Ascending aorta (tissue), 2 donors: ENCODE measurements around the gene ARRB1. TPM values are rescaled to one million over a fixed set of nuclear protein-coding genes. Genes with fewer than 3 reads are reported as not detected.
"Not testable (repeated sequence)": the region's sequence is repeated elsewhere in the genome, so short reads cannot be mapped to it uniquely, and the experiment has no call there.

Experiments
- DNase-seq, 2 donors: peaks; one replicate each; pipeline ENCODE4 v3.0.0-alpha.2; 2019; ENCODE audit warnings: low spot score in 2 of 2
- H3K27ac ChIP-seq, 2 donors: fragments of 200-600 bp; sonication (generic); one replicate each; pipeline ENCODE4 v1.5.1; 2016 to 2017; ENCODE audit warnings: mild to moderate bottlenecking in 1 of 2
- H3K27me3 ChIP-seq: fragments of 200-600 bp; sonication (generic); one replicate; pipeline ENCODE4 v1.5.1; 2017
- H3K36me3 ChIP-seq, 2 donors: fragments of 200-600 bp; sonication (generic); one replicate each; pipeline ENCODE4 v1.5.1; 2016
- H3K4me1 ChIP-seq, 2 donors: fragments of 200-600 bp; sonication (generic); one replicate each; pipeline ENCODE4 v1.5.1; 2016 to 2017; ENCODE audit warnings: mild to moderate bottlenecking in 1 of 2
- H3K4me3 ChIP-seq, 2 donors: fragments of 200-600 bp; sonication (generic); one replicate each; pipeline ENCODE4 v1.5.1; 2016 to 2017; ENCODE audit warnings: mild to moderate bottlenecking in 1 of 2
- H3K9me3 ChIP-seq, 2 donors: fragments of 200-600 bp; sonication (generic); one replicate each; pipeline ENCODE4 v1.5.1; 2016
- intact Hi-C: fragments of 100-400 bp; cut with DNase I; formaldehyde crosslinking; loops from one replicate; pipeline ENCODE4 v1.15.1; 2023
- total RNA-seq: library from RNA; depleted of rRNA; stranded (reverse); fragments of >200 nt; gene quantifications from one replicate; pipeline ENCODE4 v1.1.0, GENCODE V29; 2016
- TF ChIP-seq, protein P1 (sequence below), 3 experiments: fragments of 200-600 bp in 2 of 3; fragments of 450-650 bp in 1 of 3; sonication (generic) in 2 of 3; IDR thresholded peaks; one replicate each; pipeline ENCODE4 v1.5.1; 2016 to 2019; ENCODE audit warnings: antibody characterized with exemption in 3 of 3, mild to moderate bottlenecking in 1 of 3, moderate library complexity in 1 of 3

The ARRB1 gene
- total RNA-seq, 1 donor from 2014 or later, result 78.2 TPM

DNA sequence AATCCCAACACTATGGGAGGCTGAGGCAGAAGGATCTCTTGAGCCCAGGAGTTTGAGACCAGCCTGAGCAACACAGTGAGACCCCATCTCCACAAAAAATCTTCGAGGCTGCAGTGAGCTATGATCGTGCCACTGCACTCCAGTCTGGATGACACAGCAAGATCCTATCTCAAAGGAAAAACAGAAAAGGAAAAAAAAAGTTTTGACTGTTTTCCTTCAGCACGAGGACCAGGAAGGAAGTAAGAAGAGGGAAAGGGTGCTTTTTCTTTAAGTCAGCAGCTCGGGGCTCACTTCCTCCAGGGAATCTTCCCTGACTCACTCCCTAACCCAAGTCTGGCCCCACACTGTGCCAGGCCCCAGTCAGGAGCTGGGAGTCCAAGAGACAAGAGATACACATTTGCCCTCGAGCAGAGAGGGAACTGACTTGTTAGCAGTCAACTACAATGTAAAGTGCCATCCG is 14.2 kb downstream of the ARRB1 start:
- Histone ChIP-seq H3K36me3 (no peaks in the 10 kb centered on the region), H3K27ac (no peak overlapping the region), H3K27me3 (no peaks in the 10 kb centered on the region), H3K9me3 (no peaks in the 10 kb centered on the region), H3K4me3 (no peak overlapping the region), H3K4me1 (peaks cover 0 to 10% of the 10 kb centered on the region in 2 donors)
- intact Hi-C loops, result no loop called here
- TF ChIP-seq, protein P1, sequence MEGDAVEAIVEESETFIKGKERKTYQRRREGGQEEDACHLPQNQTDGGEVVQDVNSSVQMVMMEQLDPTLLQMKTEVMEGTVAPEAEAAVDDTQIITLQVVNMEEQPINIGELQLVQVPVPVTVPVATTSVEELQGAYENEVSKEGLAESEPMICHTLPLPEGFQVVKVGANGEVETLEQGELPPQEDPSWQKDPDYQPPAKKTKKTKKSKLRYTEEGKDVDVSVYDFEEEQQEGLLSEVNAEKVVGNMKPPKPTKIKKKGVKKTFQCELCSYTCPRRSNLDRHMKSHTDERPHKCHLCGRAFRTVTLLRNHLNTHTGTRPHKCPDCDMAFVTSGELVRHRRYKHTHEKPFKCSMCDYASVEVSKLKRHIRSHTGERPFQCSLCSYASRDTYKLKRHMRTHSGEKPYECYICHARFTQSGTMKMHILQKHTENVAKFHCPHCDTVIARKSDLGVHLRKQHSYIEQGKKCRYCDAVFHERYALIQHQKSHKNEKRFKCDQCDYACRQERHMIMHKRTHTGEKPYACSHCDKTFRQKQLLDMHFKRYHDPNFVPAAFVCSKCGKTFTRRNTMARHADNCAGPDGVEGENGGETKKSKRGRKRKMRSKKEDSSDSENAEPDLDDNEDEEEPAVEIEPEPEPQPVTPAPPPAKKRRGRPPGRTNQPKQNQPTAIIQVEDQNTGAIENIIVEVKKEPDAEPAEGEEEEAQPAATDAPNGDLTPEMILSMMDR (IDR thresholded peaks at IDR 0.05), result no peak
- peak in 1 of 2 donors; percentile 75 for DNase-seq

- intact Hi-C loops, result no loop called here
- DNase-seq, result no peak
- Histone ChIP-seq H3K27me3 (no peaks in the 10 kb centered on the region), H3K9me3 (no peaks in the 10 kb centered on the region), H3K27ac (no peak overlapping the region), H3K4me1 (peaks cover 0 to 1% of the 10 kb centered on the region in 2 donors), H3K4me3 (no peak overlapping the region), H3K36me3 (no peaks in the 10 kb centered on the region)
- TF ChIP-seq, protein P1 (IDR thresholded peaks at IDR 0.05), result no peak
These were observed 16.5 kb downstream of the ARRB1 start for GRCh38 chr11:75334976-75335375.

GRCh38 chr11:75334402-75334891 is 17.0 kb downstream of the ARRB1 start:
- H3K27ac ChIP-seq, result no peak overlapping the region
- intact Hi-C loops, result no loop called here

GRCh38 chr11:75333807-75334140 is 17.7 kb downstream of the ARRB1 start:
- intact Hi-C loops, result no loop called here
- no peaks in the 10 kb centered on the region for H3K4me1 ChIP-seq
- no peak overlapping the region for H3K27ac ChIP-seq
- TF ChIP-seq, protein P1 (IDR thresholded peaks at IDR 0.05), result no peak
- H3K4me3 ChIP-seq, result no peak overlapping the region
- DNase-seq, result no peak
- no peaks in the 10 kb centered on the region for H3K36me3 ChIP-seq
- no peaks in the 10 kb centered on the region for H3K9me3 ChIP-seq
- H3K27me3 ChIP-seq, result no peaks in the 10 kb centered on the region

More at GRCh38 chr11:75334402-75334891, 17.0 kb downstream of the ARRB1 start:
- TF ChIP-seq, protein P1 (IDR thresholded peaks at IDR 0.05), result no peak
- no peaks in the 10 kb centered on the region for H3K4me1 ChIP-seq
- no peaks in the 10 kb centered on the region for H3K36me3 ChIP-seq
- no peak overlapping the region for H3K4me3 ChIP-seq
- H3K27me3 ChIP-seq, result no peaks in the 10 kb centered on the region
- H3K9me3 ChIP-seq, result no peaks in the 10 kb centered on the region
- DNase-seq, result no peak

GRCh38 chr11:75333022-75333806 is 18.2 kb downstream of the ARRB1 start:
- TF ChIP-seq, protein P1 (IDR thresholded peaks at IDR 0.05), result no peak
- H3K36me3 ChIP-seq, result no peaks in the 10 kb centered on the region
- H3K4me1 ChIP-seq, result no peaks in the 10 kb centered on the region
- H3K9me3 ChIP-seq, result no peaks in the 10 kb centered on the region
- H3K27me3 ChIP-seq, result no peaks in the 10 kb centered on the region
- DNase-seq, result no peak
- no peak overlapping the region for H3K27ac ChIP-seq
- no peak overlapping the region for H3K4me3 ChIP-seq
- intact Hi-C loops, result no loop called here

GRCh38 chr11:75331761-75332160 is 19.7 kb downstream of the ARRB1 start:
- H3K27ac ChIP-seq, H3K4me3 ChIP-seq, intact Hi-C loops, H3K36me3 ChIP-seq, H3K4me1 ChIP-seq, H3K9me3 ChIP-seq, H3K27me3 ChIP-seq, DNase-seq: not testable (repeated sequence)

- H3K36me3 ChIP-seq, DNase-seq, H3K4me1 ChIP-seq, H3K4me3 ChIP-seq, H3K9me3 ChIP-seq, H3K27me3 ChIP-seq, H3K27ac ChIP-seq, intact Hi-C loops: not testable (repeated sequence)
These were observed 20.2 kb downstream of the ARRB1 start for GRCh38 chr11:75331304-75331703.

GRCh38 chr11:75330886-75331285 is 20.6 kb downstream of the ARRB1 start:
- H3K9me3 ChIP-seq, H3K27ac ChIP-seq, H3K4me1 ChIP-seq, intact Hi-C loops, DNase-seq, H3K36me3 ChIP-seq, H3K4me3 ChIP-seq, H3K27me3 ChIP-seq: not testable (repeated sequence)
